ENCODE measurements around the gene GP1BB. TPM values are rescaled to one million over a fixed set of nuclear protein-coding genes. Genes with fewer than 3 reads are reported as not detected.
A peak's percentile ranks its signal among the peaks of the same experiment; 100 is the strongest.

The GP1BB gene
- total and polyA plus RNA-seq, 5 experiments from 2014 or later: 0.34 TPM; not detected in 4

- DNase-seq: no peak
- POLR2A ChIA-PET: no interaction called here
- peaks cover 18 to 34% (median 28%) of the 10 kb centered on the region in 4 donors for H3K4me1 Mint-ChIP-seq
- no peak for ATAC-seq
- peaks cover 25 to 76% (median 42%) of the 10 kb centered on the region in 5 donors for H3K27me3 Mint-ChIP-seq
- H3K36me3 Mint-ChIP-seq: peaks cover 2 to 9% (median 8%) of the 10 kb centered on the region in 3 donors
- H3K4me3 Mint-ChIP-seq: peak overlapping the region; percentile 59 to 83 (median 78)
- no peak overlapping the region for H3K27ac Mint-ChIP-seq
- H3K9me3 Mint-ChIP-seq: peaks cover 0 to 1% (median 0%) of the 10 kb centered on the region in 9 donors
Observed at GRCh38 chr22:19761725-19762567, 38.6 kb downstream of the GP1BB start.

DNA sequence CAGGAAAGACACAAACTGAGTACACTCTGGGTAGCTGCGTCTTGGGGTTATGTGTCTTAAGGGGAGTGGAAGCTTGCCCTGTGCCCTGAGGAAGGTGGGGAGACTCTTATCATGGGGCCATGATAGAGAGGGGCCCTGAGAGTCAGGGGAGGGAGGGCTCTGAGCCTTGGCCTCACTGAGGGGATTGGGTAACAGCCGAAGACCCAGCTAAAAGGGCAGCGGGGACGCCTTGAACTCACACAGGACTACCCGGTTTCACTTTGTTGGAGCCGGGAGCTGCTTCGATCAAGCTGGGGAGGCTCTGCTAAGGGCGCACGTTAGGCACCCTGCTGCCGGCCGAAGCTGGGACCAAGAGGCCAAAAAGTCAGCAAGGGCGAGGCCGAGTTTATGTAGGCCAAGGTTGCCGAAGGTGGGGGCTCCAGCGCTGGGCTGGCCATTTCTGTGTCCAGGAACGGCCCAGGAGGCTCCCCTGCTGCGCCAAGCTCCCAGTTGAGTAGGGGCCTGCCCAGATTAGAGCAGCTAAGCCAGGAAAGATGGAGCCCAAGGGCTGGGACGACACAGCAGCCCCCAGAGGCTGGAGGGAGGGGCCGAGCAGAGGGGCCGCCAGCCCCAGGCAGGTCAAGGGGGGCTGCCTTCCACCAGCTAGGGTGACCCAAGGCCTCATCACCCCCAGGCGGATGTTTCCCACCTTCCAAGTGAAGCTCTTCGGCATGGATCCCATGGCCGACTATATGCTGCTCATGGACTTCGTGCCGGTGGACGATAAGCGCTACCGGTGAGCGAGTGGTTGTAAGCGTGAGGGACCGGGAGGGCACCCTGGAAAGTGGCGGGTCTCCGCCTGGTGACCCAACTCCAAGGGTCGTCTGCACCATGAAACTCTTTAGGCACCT is 39.5 kb downstream of the GP1BB start:
- ATAC-seq: no peak
- POLR2A ChIA-PET: no interaction called here
- Mint-ChIP-seq H3K27me3 (peaks cover 23 to 76% (median 44%) of the 10 kb centered on the region in 5 donors), H3K4me3 (peak overlapping the region in 3 of 10 donors; percentile 15 to 40 (median 36)), H3K9me3 (peaks cover 0 to 1% (median 0%) of the 10 kb centered on the region in 9 donors), H3K36me3 (peaks cover 2 to 11% (median 8%) of the 10 kb centered on the region in 3 donors), H3K27ac (no peak overlapping the region), H3K4me1 (peaks cover 13 to 36% (median 28%) of the 10 kb centered on the region in 4 donors)
- no peak for DNase-seq

GRCh38 chr22:19763458-19764298 is 40.3 kb downstream of the GP1BB start:
- peak overlapping the region in 1 of 10 donors; percentile 18 for H3K4me3 Mint-ChIP-seq
- ATAC-seq (no peak), DNase-seq (no peak)
- H3K36me3 Mint-ChIP-seq: peaks cover 2 to 11% (median 8%) of the 10 kb centered on the region in 3 donors
- no peak overlapping the region for H3K27ac Mint-ChIP-seq
- H3K27me3 Mint-ChIP-seq: peaks cover 27 to 75% (median 41%) of the 10 kb centered on the region in 5 donors
- H3K4me1 Mint-ChIP-seq: peaks cover 14 to 31% (median 29%) of the 10 kb centered on the region in 4 donors
- peaks cover 0 to 1% (median 0%) of the 10 kb centered on the region in 9 donors for H3K9me3 Mint-ChIP-seq
- POLR2A ChIA-PET: no interaction called here

DNA sequence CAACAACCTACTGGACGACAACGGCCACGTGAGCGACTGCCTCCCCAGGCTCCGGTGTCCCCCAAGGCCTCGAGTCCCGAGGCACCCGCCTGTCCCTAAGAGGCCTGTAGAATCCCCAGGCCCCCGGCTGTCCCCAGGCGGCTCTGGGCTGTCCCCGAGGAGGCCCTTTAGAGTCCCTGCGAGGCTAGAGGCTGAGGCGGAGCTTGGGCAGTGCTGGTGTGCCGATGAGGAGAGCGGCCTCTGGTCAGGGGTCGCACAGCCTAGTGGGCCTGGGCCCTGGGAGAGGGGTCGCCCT is 40.9 kb downstream of the GP1BB start:
- H3K27me3 Mint-ChIP-seq: peaks cover 30 to 77% (median 43%) of the 10 kb centered on the region in 5 donors
- peaks cover 0 to 1% (median 0%) of the 10 kb centered on the region in 9 donors for H3K9me3 Mint-ChIP-seq
- H3K4me3 Mint-ChIP-seq: peak overlapping the region in 1 of 10 donors; percentile 38
- POLR2A ChIA-PET: no interaction called here
- no peak for ATAC-seq
- H3K4me1 Mint-ChIP-seq: peaks cover 14 to 32% (median 29%) of the 10 kb centered on the region in 4 donors
- no peak for DNase-seq
- H3K36me3 Mint-ChIP-seq: peaks cover 2 to 11% (median 8%) of the 10 kb centered on the region in 3 donors
- no peak overlapping the region for H3K27ac Mint-ChIP-seq

DNA sequence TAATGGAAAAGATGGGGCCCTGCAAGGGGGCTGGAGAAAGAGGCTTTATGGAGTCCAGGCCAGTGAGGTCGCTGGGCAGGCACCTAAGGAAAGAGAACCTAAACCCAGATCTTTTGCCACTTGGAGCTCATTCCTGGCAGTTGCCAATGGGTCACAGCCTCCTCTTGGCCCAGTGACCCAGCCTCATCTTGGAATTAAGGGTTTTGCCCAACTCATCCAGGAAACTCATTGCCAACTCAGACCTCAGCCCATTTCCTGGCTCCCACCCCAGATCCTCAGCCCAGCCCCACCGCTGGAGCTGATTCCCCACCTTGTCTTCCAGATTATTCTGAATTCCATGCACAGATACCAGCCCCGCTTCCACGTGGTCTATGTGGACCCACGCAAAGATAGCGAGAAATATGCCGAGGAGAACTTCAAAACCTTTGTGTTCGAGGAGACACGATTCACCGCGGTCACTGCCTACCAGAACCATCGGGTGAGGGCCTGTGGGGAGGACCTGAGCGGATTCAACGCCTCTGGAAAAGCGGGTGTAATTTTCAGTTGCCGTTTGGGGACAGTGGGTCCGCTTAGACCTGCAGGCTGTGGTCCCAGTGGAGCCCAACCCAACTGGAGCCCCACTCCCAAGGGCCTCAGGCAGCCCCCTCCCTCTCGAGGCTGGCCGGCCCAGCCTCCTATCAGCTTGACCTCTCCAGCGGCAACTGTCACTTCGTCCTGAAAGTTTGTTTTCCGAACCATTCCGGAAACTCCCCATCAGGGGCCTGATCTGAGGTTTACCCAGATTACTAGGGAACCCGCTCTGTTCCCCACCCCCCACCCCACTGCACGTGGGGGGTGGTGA is 41.5 kb downstream of the GP1BB start:
- peaks cover 33 to 77% (median 43%) of the 10 kb centered on the region in 5 donors for H3K27me3 Mint-ChIP-seq
- peak overlapping the region in 9 of 10 donors; percentile 30 to 79 (median 65) for H3K4me3 Mint-ChIP-seq
- peaks cover 2 to 10% (median 6%) of the 10 kb centered on the region in 3 donors for H3K36me3 Mint-ChIP-seq
- POLR2A ChIA-PET: no interaction called here
- no peak overlapping the region for H3K27ac Mint-ChIP-seq
- H3K9me3 Mint-ChIP-seq: peaks cover 0 to 1% (median 0%) of the 10 kb centered on the region in 9 donors
- ATAC-seq (no peak), DNase-seq (no peak)
- peaks cover 9 to 28% (median 23%) of the 10 kb centered on the region in 4 donors for H3K4me1 Mint-ChIP-seq

- Mint-ChIP-seq H3K4me1 (peaks cover 6 to 23% (median 17%) of the 10 kb centered on the region in 4 donors), H3K4me3 (peak overlapping the region; percentile 61 to 82 (median 71)), H3K27me3 (peaks cover 33 to 77% (median 46%) of the 10 kb centered on the region in 5 donors), H3K9me3 (peaks cover 0 to 1% (median 0%) of the 10 kb centered on the region in 9 donors), H3K27ac (no peak overlapping the region), H3K36me3 (peaks cover 0 to 5% (median 0%) of the 10 kb centered on the region in 3 donors)
- POLR2A ChIA-PET: no interaction called here
- ATAC-seq (peak; percentile 57 to 60), DNase-seq (no peak)
Observed at GRCh38 chr22:19765477-19766239, 42.3 kb downstream of the GP1BB start.

DNA sequence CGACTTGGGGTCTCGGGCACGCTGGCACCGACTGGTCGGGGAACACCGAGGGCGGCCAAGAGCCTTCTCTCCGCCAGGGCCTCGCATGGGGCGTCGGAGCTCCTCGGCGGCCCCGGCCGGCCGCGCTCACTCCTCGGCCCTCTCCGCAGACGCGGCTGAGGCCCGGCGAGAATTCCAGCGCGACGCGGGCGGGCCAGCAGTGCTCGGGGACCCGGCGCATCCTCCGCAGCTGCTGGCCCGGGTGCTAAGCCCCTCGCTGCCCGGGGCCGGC is 42.8 kb downstream of the GP1BB start:
- H3K4me1 Mint-ChIP-seq: peaks cover 6 to 23% (median 17%) of the 10 kb centered on the region in 4 donors
- no peak for DNase-seq
- H3K27me3 Mint-ChIP-seq: peaks cover 33 to 81% (median 46%) of the 10 kb centered on the region in 5 donors
- POLR2A ChIA-PET: no interaction called here
- ATAC-seq: peak in 1 of 2 donors; percentile 26
- peaks cover 0 to 1% (median 0%) of the 10 kb centered on the region in 9 donors for H3K9me3 Mint-ChIP-seq
- H3K27ac Mint-ChIP-seq: no peak overlapping the region
- H3K36me3 Mint-ChIP-seq: peaks cover 0 to 5% (median 0%) of the 10 kb centered on the region in 3 donors
- no peak overlapping the region for H3K4me3 Mint-ChIP-seq

DNA sequence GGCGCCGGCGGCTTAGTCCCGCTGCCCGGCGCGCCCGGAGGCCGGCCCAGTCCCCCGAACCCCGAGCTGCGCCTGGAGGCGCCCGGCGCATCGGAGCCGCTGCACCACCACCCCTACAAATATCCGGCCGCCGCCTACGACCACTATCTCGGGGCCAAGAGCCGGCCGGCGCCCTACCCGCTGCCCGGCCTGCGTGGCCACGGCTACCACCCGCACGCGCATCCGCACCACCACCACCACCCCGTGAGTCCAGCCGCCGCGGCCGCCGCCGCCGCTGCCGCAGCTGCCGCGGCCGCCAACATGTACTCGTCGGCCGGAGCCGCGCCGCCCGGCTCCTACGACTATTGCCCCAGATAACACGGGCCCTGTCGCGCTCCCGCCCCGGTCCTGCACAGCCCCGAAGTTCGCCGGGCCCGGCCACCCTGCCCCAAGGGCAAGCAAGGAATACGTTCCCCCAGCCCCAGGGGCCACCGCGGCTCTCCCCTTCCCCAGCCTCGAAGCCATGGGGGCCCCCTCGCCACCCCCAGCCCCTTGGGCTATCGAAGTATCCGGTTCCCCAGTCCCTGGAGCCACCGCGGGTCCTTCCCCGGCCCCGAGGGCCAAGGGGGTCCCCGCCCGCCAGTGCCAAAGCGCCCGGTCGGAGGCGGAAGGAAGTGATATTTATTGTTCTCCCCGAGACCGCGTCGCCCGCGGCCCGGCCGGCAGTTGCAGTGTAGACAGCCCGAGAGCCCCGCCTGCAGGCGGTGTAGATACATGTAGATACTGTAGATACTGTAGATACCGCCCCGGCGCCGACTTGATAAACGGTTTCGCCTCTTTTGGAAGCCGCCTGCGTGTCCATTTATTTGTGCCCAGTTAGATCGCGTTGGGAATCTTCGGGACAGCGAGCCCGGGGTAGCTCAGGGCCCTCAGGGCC is 43.4 kb downstream of the GP1BB start:
- H3K27ac Mint-ChIP-seq: no peak overlapping the region
- H3K4me3 Mint-ChIP-seq: peak overlapping the region in 9 of 10 donors; percentile 12 to 69 (median 54)
- H3K9me3 Mint-ChIP-seq: peaks cover 0 to 1% (median 0%) of the 10 kb centered on the region in 9 donors
- DNase-seq (peak in 7 of 10 donors; percentile 16 to 40 (median 25)), ATAC-seq (peak; percentile 65 to 76)
- H3K27me3 Mint-ChIP-seq: peaks cover 31 to 81% (median 48%) of the 10 kb centered on the region in 5 donors
- H3K4me1 Mint-ChIP-seq: peaks cover 5 to 20% (median 14%) of the 10 kb centered on the region in 4 donors
- H3K36me3 Mint-ChIP-seq: peaks cover 0 to 5% (median 0%) of the 10 kb centered on the region in 3 donors
- POLR2A ChIA-PET: no interaction called here

- ATAC-seq: peak; percentile 12 to 33
- H3K27ac Mint-ChIP-seq: no peak overlapping the region
- peaks cover 7 to 21% (median 14%) of the 10 kb centered on the region in 4 donors for H3K4me1 Mint-ChIP-seq
Observed at GRCh38 chr22:19767427-19768341, 44.3 kb downstream of the GP1BB start.

More at GRCh38 chr22:19767427-19768341, 44.3 kb downstream of the GP1BB start:
- Mint-ChIP-seq H3K4me3 (peak overlapping the region in 8 of 10 donors; percentile 10 to 69 (median 44)), H3K36me3 (peaks cover 0 to 5% (median 0%) of the 10 kb centered on the region in 3 donors), H3K27me3 (peaks cover 29 to 81% (median 49%) of the 10 kb centered on the region in 5 donors), H3K9me3 (peaks cover 0 to 1% (median 0%) of the 10 kb centered on the region in 9 donors)
- POLR2A ChIA-PET: no interaction called here
- peak in 1 of 10 donors; percentile 2 for DNase-seq

All from naive thymus-derived CD8-positive, alpha-beta T cell (primary cell).